Measurements from ENCODE around the gene CDC42SE1. TPM values are rescaled to one million over a fixed set of nuclear protein-coding genes. Genes with fewer than 3 reads are reported as not detected.
A peak's percentile ranks its signal among the peaks of the same experiment; 100 is the strongest.

Gene CDC42SE1
- total and polyA plus RNA-seq, 9 of the 15 experiments (the other 6 are each of a cell fraction or from before 2014, with no cell fraction given) = 78.1 to 189 (median 114) TPM

DNA sequence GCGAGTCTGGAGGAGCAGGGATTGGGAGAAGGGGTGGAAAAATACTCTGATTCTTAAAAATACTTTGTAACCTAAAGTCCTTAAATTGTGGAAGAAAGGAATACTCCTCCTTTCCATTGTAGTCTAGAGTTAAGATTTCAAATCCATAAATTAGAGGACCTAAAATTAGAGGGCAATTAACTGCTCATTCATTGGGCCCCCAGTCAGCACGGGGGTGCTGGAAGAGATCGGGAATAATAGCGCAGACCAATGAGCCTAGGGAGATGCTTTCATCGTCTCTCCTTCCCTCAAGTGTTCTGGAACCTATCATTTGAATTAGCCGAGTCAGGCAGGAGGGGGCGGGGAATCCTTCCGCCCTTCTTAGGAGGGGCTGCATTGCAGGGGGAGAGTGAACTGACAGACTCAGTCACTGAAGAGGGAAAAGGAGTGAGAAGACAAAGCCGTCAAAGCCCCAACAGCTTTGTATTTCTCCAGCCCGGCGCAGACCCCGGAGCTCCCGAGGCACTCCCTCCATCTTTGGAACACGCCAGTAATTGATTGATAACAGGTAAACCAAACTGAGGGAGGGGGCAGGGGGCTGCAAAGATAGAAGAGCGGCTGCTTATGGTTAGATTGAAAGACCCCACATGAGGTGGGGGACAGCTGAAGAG is 710 bp upstream of the CDC42SE1 start, which contains the start of gene MLLT11:
TSS of gene MLLT11 (plus strand) at position 391 of the 650 bp plus-strand sequence. CDS start 6,828 bp downstream, outside the sequence.
- H3K9me3 ChIP-seq (replicated peaks; ENCODE audit: control insufficient read depth, insufficient read depth, low read depth, low read length) = no peaks in the 10 kb centered on the region
- FAIRE-seq (peak; percentile 71), DNase-seq (ENCODE audit: extremely low read depth in 1 of 4, low spot score in 3 of 4) (peak; percentile 40 to 93 (median 64)), ATAC-seq (peak; percentile 46)
- peak within 1 kb of the TSS; percentile 96 for H3K4me2 ChIP-seq (ENCODE audit: insufficient read depth, low read length)
- in situ Hi-C loops (cut with MboI) (no loop called here), intact Hi-C loops (cut with micrococcal nuclease) (no loop called here)
- ChIA-PET CTCF (ENCODE audit: low intra/inter-chr PET ratio) (interaction anchor here (0.5 to 0.7 kb wide), 2 partner anchors 36 to 499 kb away, joined by 3 read pairs; no protein-coding TSS in a partner anchor), POLR2A (interaction anchor here (0.6 to 2.0 kb wide), 12 partner anchors 8 to 595 kb away, joined by 3 to 10 read pairs (median 3); partner anchors contain the start of gene C1orf56)
- no peaks in the 10 kb centered on the region for H3K27me3 ChIP-seq (ENCODE audit: control insufficient read depth in 2 of 2, insufficient read depth in 2 of 2, low read length in 2 of 2)
- H4K20me1 ChIP-seq (replicated peaks; ENCODE audit: control insufficient read depth, insufficient read depth, low read length) = no peaks in the 10 kb centered on the region
- peak within 1 kb of the TSS; percentile 91 for H3K27ac ChIP-seq (ENCODE audit: extremely low read depth, low read depth, low read length)
- H3K9ac ChIP-seq (ENCODE audit: insufficient read depth in 1 of 2, low read depth in 2 of 2, low read length in 2 of 2) = peak within 1 kb of the TSS; percentile 92 to 97
- peak within 1 kb of the TSS; percentile 37 for H2AFZ ChIP-seq (ENCODE audit: low read depth, low read length)
- H3K4me1 ChIP-seq (replicated peaks in 1 of 2; ENCODE audit: control insufficient read depth in 2 of 2, insufficient read depth in 2 of 2, low read length in 2 of 2) = peaks cover 37 to 38% of the 10 kb centered on the region in 2 experiments
- no TSS peak for BruUV-seq (replicated peaks)
- 1% methylated on average over 14 of the region's 15 CpGs for WGBS (ENCODE audit: insufficient coverage, low coverage, missing lambda C conversion rate)
- H3K9me1 ChIP-seq (ENCODE audit: control insufficient read depth, insufficient read depth, low read length) = no peaks in the 10 kb centered on the region
- peaks cover 95% of the 10 kb centered on the region for H3K79me2 ChIP-seq (ENCODE audit: control insufficient read depth, insufficient read depth, low read length)
- H3K4me3 ChIP-seq = peak within 1 kb of the TSS; percentile 95
- peaks cover 48% of the 10 kb centered on the region for H3K36me3 ChIP-seq (ENCODE audit: control insufficient read depth, insufficient read depth, low read length)
- TF ChIP-seq ZNF224 (CRISPR knock-in tag; IDR thresholded peaks at IDR 0.05) (no peak), TBP (optimal IDR thresholded peaks at IDR 0.05; ENCODE audit: low read depth, low read length) (peak; percentile 83), ATF7 (IDR thresholded peaks at IDR 0.05) (peak; percentile 9; the same call in 1 of the 2 replicates), HBP1 (CRISPR knock-in tag; IDR thresholded peaks at IDR 0.05) (no peak), PRPF4 (IDR thresholded peaks at IDR 0.05; ENCODE audit: insufficient read depth, low read depth, low read length, poor library complexity, severe bottlenecking) (no peak), VEZF1 (CRISPR knock-in tag; IDR thresholded peaks at IDR 0.05) (peak; percentile 4; the same call in 1 of the 2 replicates), ETV6 (IDR thresholded peaks at IDR 0.05; ENCODE audit: borderline replicate concordance in 1 of 2, low read depth in 2 of 2, low read length in 1 of 2) (no peak; a peak in 1 of 4 replicates), ETV6 (CRISPR knock-in tag; IDR thresholded peaks at IDR 0.05; ENCODE audit: borderline replicate concordance) (no peak), NR4A1 (CRISPR knock-in tag; IDR thresholded peaks at IDR 0.05) (no peak), NR4A1 (tag; IDR thresholded peaks at IDR 0.05) (no peak), DPF2 (IDR thresholded peaks at IDR 0.05) (0 out of 2 replicates have a peak, but pooled peaks have one; percentile 15), NELFE (IDR thresholded peaks at IDR 0.05; ENCODE audit: insufficient read depth, insufficient read length) (no peak), NFIC (IDR thresholded peaks at IDR 0.05) (no peak), MAZ (CRISPR knock-in tag; conservative IDR thresholded peaks at IDR 0.05 in 1 of 2, IDR thresholded peaks at IDR 0.05 in 1 of 2) (peak in 1 of 2 experiments; percentile 52; a peak in 2 of 4 replicates), ZNF436 (CRISPR knock-in tag; IDR thresholded peaks at IDR 0.05) (no peak)
- TF ChIP-seq, protein P1, sequence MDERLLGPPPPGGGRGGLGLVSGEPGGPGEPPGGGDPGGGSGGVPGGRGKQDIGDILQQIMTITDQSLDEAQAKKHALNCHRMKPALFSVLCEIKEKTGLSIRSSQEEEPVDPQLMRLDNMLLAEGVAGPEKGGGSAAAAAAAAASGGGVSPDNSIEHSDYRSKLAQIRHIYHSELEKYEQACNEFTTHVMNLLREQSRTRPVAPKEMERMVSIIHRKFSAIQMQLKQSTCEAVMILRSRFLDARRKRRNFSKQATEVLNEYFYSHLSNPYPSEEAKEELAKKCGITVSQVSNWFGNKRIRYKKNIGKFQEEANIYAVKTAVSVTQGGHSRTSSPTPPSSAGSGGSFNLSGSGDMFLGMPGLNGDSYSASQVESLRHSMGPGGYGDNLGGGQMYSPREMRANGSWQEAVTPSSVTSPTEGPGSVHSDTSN (CRISPR knock-in tag; IDR thresholded peaks at IDR 0.05; ENCODE audit: low read depth) = no peak
- TF ChIP-seq, protein P1 (tag; conservative IDR thresholded peaks at IDR 0.05; ENCODE audit: low read depth) = no peak

Measured in K562 (cell line).